PFSK-1 (cell line): ENCODE measurements around the gene PTPN14.

Experiments
- FOXP2 ChIP-seq: optimal IDR thresholded peaks from 2 replicates; pipeline ENCODE3; 2011; ENCODE audit warnings: borderline replicate concordance, control low read depth, inconsistent platforms; ENCODE audit not compliant: insufficient read depth; ENCODE audit errors: extremely low read length, extremely low read depth
- POLR2AphosphoS5 ChIP-seq: IDR thresholded peaks from 2 replicates; pipeline ENCODE4 v1.6.1; 2012; ENCODE audit warnings: low read depth, mild to moderate bottlenecking, control low read depth, low read length, moderate library complexity
- REST ChIP-seq, 2 experiments: IDR thresholded peaks; 2 replicates each; pipeline versions ENCODE4 v1.6.1 to v1.8.0; 2011 to 2012; ENCODE audit warnings: low read depth in 2 of 2, low read length in 2 of 2, control low read depth in 1 of 2, inconsistent platforms in 1 of 2, mild to moderate bottlenecking in 1 of 2, moderate library complexity in 1 of 2; ENCODE audit not compliant: insufficient read depth in 1 of 2
- SIN3A ChIP-seq: IDR thresholded peaks from 2 replicates; pipeline ENCODE4 v1.6.1; 2012; ENCODE audit warnings: mild to moderate bottlenecking, low read length, moderate library complexity, borderline replicate concordance; ENCODE audit not compliant: insufficient read depth
- TAF1 ChIP-seq: IDR thresholded peaks from 2 replicates; pipeline ENCODE4 v1.6.1; 2012; ENCODE audit warnings: low read length, control low read depth, borderline replicate concordance; ENCODE audit not compliant: insufficient read depth

Gene PTPN14

GRCh38 chr1:214370615-214371014 lies 180.8 kb downstream of the PTPN14 start:
- TF ChIP-seq REST (IDR thresholded peaks at IDR 0.05; ENCODE audit: insufficient read depth in 1 of 2, low read depth in 2 of 2, low read length in 2 of 2), result no peak
- no peak for TF ChIP-seq FOXP2
- no peak for TF ChIP-seq POLR2AphosphoS5
- no peak for TF ChIP-seq TAF1
- no peak for TF ChIP-seq SIN3A

GRCh38 chr1:214369364-214369763 lies 182.0 kb downstream of the PTPN14 start:
- TF ChIP-seq TAF1, result no peak
- TF ChIP-seq REST (IDR thresholded peaks at IDR 0.05; ENCODE audit: insufficient read depth in 1 of 2, low read depth in 2 of 2, low read length in 2 of 2), result no peak
- no peak for TF ChIP-seq POLR2AphosphoS5
- no peak for TF ChIP-seq SIN3A
- TF ChIP-seq FOXP2, result no peak

- TF ChIP-seq TAF1, result no peak
- no peak for TF ChIP-seq FOXP2
- no peak for TF ChIP-seq POLR2AphosphoS5
- TF ChIP-seq REST (IDR thresholded peaks at IDR 0.05; ENCODE audit: insufficient read depth in 1 of 2, low read depth in 2 of 2, low read length in 2 of 2), result no peak
- no peak for TF ChIP-seq SIN3A
Measured at GRCh38 chr1:214367841-214368240, 183.6 kb downstream of the PTPN14 start.

GRCh38 chr1:214364786-214365295 lies 186.6 kb downstream of the PTPN14 start:
- no peak for TF ChIP-seq POLR2AphosphoS5
- TF ChIP-seq TAF1, result no peak
- no peak for TF ChIP-seq REST (IDR thresholded peaks at IDR 0.05; ENCODE audit: insufficient read depth in 1 of 2, low read depth in 2 of 2, low read length in 2 of 2)
- no peak for TF ChIP-seq SIN3A
- TF ChIP-seq FOXP2, result no peak

GRCh38 chr1:214364386-214364785 lies 187.0 kb downstream of the PTPN14 start:
- no peak for TF ChIP-seq SIN3A
